Mucosa of descending colon (tissue), 3 donors: ENCODE data around the gene BICRA. TPM values are rescaled to one million over a fixed set of nuclear protein-coding genes. Genes with fewer than 3 reads are reported as not detected.

ENCODE experiments used
- ATAC-seq: fragments of 200-7000 bp; cut with Tn5 transposase; one replicate; pipeline ENCODE4 v1.9.1; 2020; ENCODE audit warnings: mild to moderate bottlenecking, moderate library complexity
- DNase-seq, 3 donors: peaks; one replicate each; pipeline ENCODE4 v3.0.0-alpha.2; 2020
- H3K36me3 ChIP-seq: fragments of 200-600 bp; one replicate; pipeline ENCODE4 v1.8.0; 2021; ENCODE audit warnings: low read depth, mild to moderate bottlenecking
- H3K4me1 ChIP-seq: fragments of 200-600 bp; one replicate; pipeline ENCODE4 v1.8.0; 2021; ENCODE audit warnings: low read depth, mild to moderate bottlenecking
- H3K4me3 ChIP-seq: fragments of 200-600 bp; one replicate; pipeline ENCODE4 v1.8.0; 2021; ENCODE audit warnings: mild to moderate bottlenecking
- H3K9me3 ChIP-seq: fragments of 200-600 bp; one replicate; pipeline ENCODE4 v1.8.0; 2021; ENCODE audit warnings: mild to moderate bottlenecking
- intact Hi-C, 2 donors: fragments of 100-400 bp; cut with DNase I in 1 of 2; cut with micrococcal nuclease in 1 of 2; formaldehyde crosslinking; loops; one replicate each; pipeline versions ENCODE4 v1.11.0 to v1.11.1; 2022; cut with DNase I, micrococcal nuclease
- total RNA-seq, 3 donors: library from RNA; stranded (reverse); fragmentation: NEBNext Ultra II Directional in 2 of 3; extraction: Animal tissue kit (Norgen Biotek cat#: 25700) in 2 of 3; gene quantifications; one replicate each; pipeline versions ENCODE4 v1.2.1 to v1.2.4, GENCODE V29; 2021 to 2023
- TF ChIP-seq, protein P1 (sequence below): fragments of 200-600 bp; IDR thresholded peaks from one replicate; pipeline ENCODE4 v1.8.0; 2022; ENCODE audit warnings: antibody characterized with exemption, mild to moderate bottlenecking
- donor health status: DM: no; HTN: no; CAD: no; lungs with moderate emphysema.
- donor health status: DM: no; HTN: no; CAD: no.
- donor health status: DM: no; HTN: yes; CAD: no.

The BICRA gene
- total RNA-seq, 3 donors from 2014 or later: 18.1 to 19.7 (median 18.5) TPM

DNA sequence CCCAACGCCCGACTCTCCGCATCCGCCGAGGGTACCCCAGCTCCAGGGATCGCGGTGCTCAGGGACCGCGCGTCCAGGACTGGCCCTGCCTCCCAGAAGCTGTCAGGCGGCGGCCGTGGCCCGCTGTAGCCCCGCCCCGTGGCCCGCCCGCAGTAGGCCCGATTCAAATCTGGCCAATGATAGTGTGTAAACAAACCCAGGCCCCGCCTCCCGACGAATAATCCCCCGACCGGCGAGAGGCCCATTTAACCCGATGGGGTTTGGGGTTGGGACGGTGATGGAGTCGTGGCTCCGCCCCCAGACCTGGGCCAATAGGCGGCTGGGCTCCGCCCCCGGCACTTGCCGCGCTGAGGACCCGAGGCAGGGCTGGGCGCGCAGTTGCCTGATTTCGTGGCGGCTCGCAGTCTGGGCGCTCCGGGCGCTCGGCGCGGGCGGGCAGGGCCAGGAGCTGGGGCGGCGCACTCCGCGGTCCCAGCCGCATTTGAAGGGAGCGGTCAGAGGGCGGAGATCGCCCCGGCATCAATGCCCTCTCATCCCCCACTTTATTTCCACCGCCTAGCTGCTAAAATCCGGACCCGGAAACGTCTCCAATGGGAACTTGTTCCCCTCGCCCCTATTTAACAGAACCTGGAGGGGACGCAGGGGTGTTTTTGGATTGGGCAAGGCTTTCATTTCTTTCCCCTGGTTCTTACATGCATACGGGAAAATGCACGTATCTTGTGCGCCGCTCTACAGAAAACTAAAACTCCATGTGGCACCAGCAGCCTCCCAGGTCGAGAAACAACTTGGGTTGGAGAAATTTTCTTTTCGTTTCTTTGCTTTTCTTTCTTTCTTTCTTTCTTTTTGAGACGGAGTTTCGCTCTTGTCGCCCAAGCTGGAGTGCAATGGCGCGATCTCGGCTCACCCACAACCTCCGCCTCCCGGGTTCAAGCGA, 8.4 kb upstream of the BICRA start:
- no peaks in the 10 kb centered on the region for H3K9me3 ChIP-seq
- peak overlapping the region; percentile 14 for H3K4me3 ChIP-seq
- ATAC-seq (peak; percentile 97), DNase-seq (peak; percentile 100)
- no peaks in the 10 kb centered on the region for H3K36me3 ChIP-seq
- H3K4me1 ChIP-seq: peaks cover 15% of the 10 kb centered on the region
- intact Hi-C loops: loop anchor here in 1 of 2 donors (10.0 kb wide), 1 partner anchor 86 kb away; the partner anchor contains the start of gene NAPA
- TF ChIP-seq, protein P1, sequence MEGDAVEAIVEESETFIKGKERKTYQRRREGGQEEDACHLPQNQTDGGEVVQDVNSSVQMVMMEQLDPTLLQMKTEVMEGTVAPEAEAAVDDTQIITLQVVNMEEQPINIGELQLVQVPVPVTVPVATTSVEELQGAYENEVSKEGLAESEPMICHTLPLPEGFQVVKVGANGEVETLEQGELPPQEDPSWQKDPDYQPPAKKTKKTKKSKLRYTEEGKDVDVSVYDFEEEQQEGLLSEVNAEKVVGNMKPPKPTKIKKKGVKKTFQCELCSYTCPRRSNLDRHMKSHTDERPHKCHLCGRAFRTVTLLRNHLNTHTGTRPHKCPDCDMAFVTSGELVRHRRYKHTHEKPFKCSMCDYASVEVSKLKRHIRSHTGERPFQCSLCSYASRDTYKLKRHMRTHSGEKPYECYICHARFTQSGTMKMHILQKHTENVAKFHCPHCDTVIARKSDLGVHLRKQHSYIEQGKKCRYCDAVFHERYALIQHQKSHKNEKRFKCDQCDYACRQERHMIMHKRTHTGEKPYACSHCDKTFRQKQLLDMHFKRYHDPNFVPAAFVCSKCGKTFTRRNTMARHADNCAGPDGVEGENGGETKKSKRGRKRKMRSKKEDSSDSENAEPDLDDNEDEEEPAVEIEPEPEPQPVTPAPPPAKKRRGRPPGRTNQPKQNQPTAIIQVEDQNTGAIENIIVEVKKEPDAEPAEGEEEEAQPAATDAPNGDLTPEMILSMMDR: no peak

DNA sequence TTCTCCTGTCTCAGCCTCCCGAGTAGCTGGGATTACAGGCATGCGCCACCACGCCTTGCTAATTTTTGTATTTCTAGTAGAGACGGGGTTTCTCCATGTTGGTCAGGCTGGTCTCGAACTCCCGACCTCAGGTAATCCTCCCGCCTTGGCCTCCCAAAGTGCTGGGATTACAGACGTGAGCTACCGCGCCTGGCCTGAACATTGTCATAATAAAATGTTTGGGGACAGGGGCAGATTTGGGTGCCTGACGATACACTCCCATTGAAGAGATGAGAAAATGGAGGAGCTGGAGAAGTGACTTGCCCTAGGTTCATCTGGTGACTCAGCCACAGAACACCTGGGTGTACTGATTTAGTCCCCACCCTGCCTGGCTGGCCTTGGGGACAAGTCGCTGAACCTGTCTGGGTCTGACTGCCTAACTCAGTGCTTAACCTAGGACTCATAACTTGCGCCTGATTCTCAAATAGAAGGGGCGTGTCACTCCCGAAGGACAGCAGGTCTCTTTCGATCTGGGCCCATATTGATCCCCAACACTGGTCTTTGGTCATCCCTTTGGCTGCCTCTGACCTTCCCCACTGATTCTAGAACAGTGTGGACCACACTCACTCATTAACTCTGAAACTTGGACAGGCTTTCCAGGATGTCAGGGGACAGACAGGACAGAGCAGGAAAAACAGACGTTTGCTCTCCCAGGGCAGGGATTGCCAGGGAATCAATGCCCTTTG, 7.6 kb upstream of the BICRA start:
- TF ChIP-seq, protein P1: no peak
- Histone ChIP-seq H3K9me3 (no peaks in the 10 kb centered on the region), H3K4me1 (peaks cover 15% of the 10 kb centered on the region), H3K4me3 (no peak overlapping the region), H3K36me3 (no peaks in the 10 kb centered on the region)
- DNase-seq (peak; percentile 74 to 82 (median 74)), ATAC-seq (peak; percentile 70)
- intact Hi-C loops: loop anchor here in 1 of 2 donors (10.0 kb wide), 1 partner anchor 87 kb away; the partner anchor contains the start of gene NAPA

DNA sequence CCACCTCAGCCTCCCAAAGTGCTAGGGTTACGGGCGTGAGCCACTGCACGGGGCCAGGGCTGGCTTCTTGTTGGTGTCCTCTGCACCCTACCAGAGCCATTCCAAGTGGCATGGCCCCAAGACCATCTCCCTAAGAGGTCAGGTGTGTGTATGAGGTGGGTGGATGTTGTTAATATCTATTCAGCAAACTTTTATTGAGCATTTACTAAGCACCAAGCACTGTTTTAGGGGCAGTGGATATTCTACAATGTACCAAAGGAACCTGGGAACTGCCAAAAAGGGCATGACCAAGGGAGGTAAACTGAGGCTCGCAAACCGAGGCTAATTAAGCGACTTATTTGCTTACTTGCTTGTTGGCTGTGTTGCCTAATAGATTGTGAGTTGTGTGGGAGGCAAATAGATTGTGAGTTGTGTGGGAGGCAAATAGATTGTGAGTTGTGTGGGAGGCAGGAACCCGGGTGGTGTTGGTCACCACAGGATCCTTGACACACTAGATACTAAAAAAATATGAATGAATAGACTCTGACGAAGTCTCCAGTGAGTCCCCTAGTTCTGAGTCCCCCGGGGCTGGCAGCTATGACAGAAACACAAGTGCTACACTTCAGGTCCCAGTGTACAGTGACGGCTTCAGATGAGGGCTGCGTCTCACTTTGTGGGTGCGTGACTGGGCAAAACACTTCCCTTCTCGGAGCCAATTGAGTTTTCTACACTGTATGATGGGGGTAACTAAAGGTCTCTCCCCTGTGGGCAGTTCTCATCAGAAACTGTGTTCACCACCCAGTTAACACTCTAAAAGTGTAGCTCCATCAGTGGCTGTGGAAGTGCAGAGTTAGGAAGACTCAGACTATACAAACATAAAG, 5.0 kb upstream of the BICRA start:
- DNase-seq: no peak
- Histone ChIP-seq H3K4me1 (peaks cover 18% of the 10 kb centered on the region), H3K9me3 (no peaks in the 10 kb centered on the region), H3K4me3 (no peak overlapping the region), H3K36me3 (no peaks in the 10 kb centered on the region)
- ATAC-seq: no peak
- TF ChIP-seq, protein P1: no peak
- intact Hi-C loops: loop anchor here in 1 of 2 donors (10.0 kb wide), 1 partner anchor 89 kb away; the partner anchor contains the start of gene NAPA

DNA sequence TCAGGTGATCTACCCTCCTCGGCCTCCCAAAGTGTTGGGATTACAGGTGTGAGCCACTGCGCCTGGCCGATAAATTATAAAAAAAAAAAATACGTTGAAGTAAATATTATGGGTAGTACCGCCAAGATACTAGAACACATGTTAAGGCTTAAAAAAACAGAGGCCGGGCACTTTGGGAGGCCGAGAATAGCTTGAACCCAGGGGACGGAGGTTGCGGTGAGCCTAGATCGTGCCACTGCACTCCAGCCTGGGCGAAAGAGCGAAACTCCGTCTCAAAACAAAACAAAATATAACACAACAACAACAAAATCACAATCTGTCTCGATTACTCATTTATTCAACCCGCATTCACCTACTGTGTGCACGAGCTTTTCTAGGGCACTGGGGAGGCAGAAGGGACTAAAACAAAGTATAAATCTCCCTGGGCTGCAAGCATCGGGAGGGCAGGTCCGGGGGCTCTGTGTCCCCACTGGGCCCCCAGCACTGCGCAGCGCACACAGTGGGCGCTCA, 1.3 kb upstream of the BICRA start:
- Histone ChIP-seq H3K4me3 (peak overlapping the region; percentile 76), H3K4me1 (peaks cover 10% of the 10 kb centered on the region), H3K36me3 (no peaks in the 10 kb centered on the region), H3K9me3 (no peaks in the 10 kb centered on the region)
- TF ChIP-seq, protein P1: no peak
- DNase-seq: no peak
- intact Hi-C loops: loop anchor here in 1 of 2 donors (10.0 kb wide), 1 partner anchor 93 kb away; the partner anchor contains the start of gene NAPA
- ATAC-seq: no peak
